ENCODE measurements around the gene TP53BP2. TPM values are rescaled to one million over a fixed set of nuclear protein-coding genes. Genes with fewer than 3 reads are reported as not detected.
"Not testable (repeated sequence)": the region's sequence is repeated elsewhere in the genome, so short reads cannot be mapped to it uniquely, and the experiment has no call there.

TP53BP2 gene
- total RNA-seq, 1 donor from 2014 or later = 162 TPM

GRCh38 chr1:223811634-223812101 is 34.1 kb downstream of the TP53BP2 start:
- peak; percentile 37 to 61 (median 57) for TF ChIP-seq CTCF (IDR thresholded peaks at IDR 0.05)
- Histone ChIP-seq H3K27ac (no peak overlapping the region), H3K27me3 (no peaks in the 10 kb centered on the region), H3K4me1 (peaks cover 0 to 7% of the 10 kb centered on the region in 2 donors), H3K36me3 (peaks cover 19 to 51% of the 10 kb centered on the region in 2 donors), H3K9me3 (no peaks in the 10 kb centered on the region), H3K4me3 (no peak overlapping the region)
- DNase-seq (ENCODE audit: low spot score in 2 of 2) = no peak
- intact Hi-C loops (cut with DNase I) = loop anchor here (5.0 kb wide), 1 partner anchor 36 kb away; the partner anchor contains the start of gene TP53BP2

- no peaks in the 10 kb centered on the region for H3K4me1 ChIP-seq
- intact Hi-C loops (cut with DNase I) = loop anchor here (5.0 kb wide), 1 partner anchor 37 kb away; the partner anchor contains the start of gene TP53BP2
- no peaks in the 10 kb centered on the region for H3K27me3 ChIP-seq
- peaks cover 19 to 61% of the 10 kb centered on the region in 2 donors for H3K36me3 ChIP-seq
- H3K4me3 ChIP-seq = no peak overlapping the region
- no peaks in the 10 kb centered on the region for H3K9me3 ChIP-seq
- TF ChIP-seq CTCF (IDR thresholded peaks at IDR 0.05) = no peak
- H3K27ac ChIP-seq = no peak overlapping the region
- no peak for DNase-seq (ENCODE audit: low spot score in 2 of 2)
These were observed 35.2 kb downstream of the TP53BP2 start for GRCh38 chr1:223810586-223810985.

GRCh38 chr1:223809905-223810304 is 35.8 kb downstream of the TP53BP2 start:
- H3K36me3 ChIP-seq = peaks cover 19 to 67% of the 10 kb centered on the region in 2 donors
- H3K4me1 ChIP-seq = not testable (repeated sequence)

GRCh38 chr1:223803211-223803610 is 42.5 kb downstream of the TP53BP2 start:
- intact Hi-C loops (cut with DNase I) = no loop called here
- Histone ChIP-seq H3K9me3 (no peaks in the 10 kb centered on the region), H3K36me3 (peaks cover 49 to 74% of the 10 kb centered on the region in 2 donors), H3K27ac (no peak overlapping the region), H3K4me3 (no peak overlapping the region), H3K27me3 (no peaks in the 10 kb centered on the region), H3K4me1 (no peaks in the 10 kb centered on the region)
- no peak for DNase-seq (ENCODE audit: low spot score in 2 of 2)
- TF ChIP-seq CTCF (IDR thresholded peaks at IDR 0.05) = no peak

More at GRCh38 chr1:223809905-223810304, 35.8 kb downstream of the TP53BP2 start:
- H3K27me3 ChIP-seq; H3K9me3 ChIP-seq; H3K4me3 ChIP-seq; H3K27ac ChIP-seq; DNase-seq (ENCODE audit: low spot score in 2 of 2): not testable (repeated sequence)
- intact Hi-C loops (cut with DNase I) = loop anchor here (5.0 kb wide), 1 partner anchor 37 kb away; the partner anchor contains the start of gene TP53BP2

- Histone ChIP-seq H3K27me3 (no peaks in the 10 kb centered on the region), H3K36me3 (peaks cover 55 to 80% of the 10 kb centered on the region in 2 donors), H3K9me3 (no peaks in the 10 kb centered on the region), H3K27ac (no peak overlapping the region), H3K4me3 (no peak overlapping the region), H3K4me1 (no peaks in the 10 kb centered on the region)
- intact Hi-C loops (cut with DNase I) = no loop called here
- DNase-seq (ENCODE audit: low spot score in 2 of 2) = no peak
- TF ChIP-seq CTCF (IDR thresholded peaks at IDR 0.05) = no peak
These were observed 43.1 kb downstream of the TP53BP2 start for GRCh38 chr1:223802602-223803001.

- Histone ChIP-seq H3K4me3 (no peak overlapping the region), H3K36me3 (peaks cover 60 to 81% of the 10 kb centered on the region in 2 donors), H3K27ac (no peak overlapping the region), H3K4me1 (no peaks in the 10 kb centered on the region), H3K27me3 (no peaks in the 10 kb centered on the region), H3K9me3 (no peaks in the 10 kb centered on the region)
- intact Hi-C loops (cut with DNase I) = no loop called here
- no peak for TF ChIP-seq CTCF (IDR thresholded peaks at IDR 0.05)
- DNase-seq (ENCODE audit: low spot score in 2 of 2) = no peak
These were observed 43.7 kb downstream of the TP53BP2 start for GRCh38 chr1:223802032-223802431.
